ENCODE measurements around the gene SLC25A48. TPM values are rescaled to one million over a fixed set of nuclear protein-coding genes. Genes with fewer than 3 reads are reported as not detected.

SLC25A48 gene, protein sequence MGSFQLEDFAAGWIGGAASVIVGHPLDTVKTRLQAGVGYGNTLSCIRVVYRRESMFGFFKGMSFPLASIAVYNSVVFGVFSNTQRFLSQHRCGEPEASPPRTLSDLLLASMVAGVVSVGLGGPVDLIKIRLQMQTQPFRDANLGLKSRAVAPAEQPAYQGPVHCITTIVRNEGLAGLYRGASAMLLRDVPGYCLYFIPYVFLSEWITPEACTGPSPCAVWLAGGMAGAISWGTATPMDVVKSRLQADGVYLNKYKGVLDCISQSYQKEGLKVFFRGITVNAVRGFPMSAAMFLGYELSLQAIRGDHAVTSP
- 0.28 and 0.59 TPM in 2 replicates for polyA plus RNA-seq (2013)

GRCh38 chr5:135834639-135835529 is at the start of gene SLC25A48:
Gene SLC25A48, plus strand, starts transcription at chr5:135834663. Its CDS starts 185 bp downstream, at chr5:135834848.
- no peak within 1 kb of the TSS for H3K23ac ChIP-seq (ENCODE audit: low read length)
- no peaks in the 10 kb centered on the region for H3K36me3 ChIP-seq (ENCODE audit: control insufficient read depth in 1 of 2, insufficient read depth in 2 of 2, low read length in 2 of 2)
- H3K27me3 ChIP-seq (ENCODE audit: insufficient read depth, low read length): peaks cover 16% of the 10 kb centered on the region
- peak within 1 kb of the TSS; percentile 37 for H3K9ac ChIP-seq (ENCODE audit: low read length)
- peaks cover 6% of the 10 kb centered on the region for H3K9me3 ChIP-seq (ENCODE audit: insufficient read depth, low read depth, low read length)
- H4K12ac ChIP-seq (ENCODE audit: low read depth, low read length): no peak within 1 kb of the TSS
- H3K27ac ChIP-seq (ENCODE audit: low read depth, low read length): no peak within 1 kb of the TSS
- H3K79me2 ChIP-seq (ENCODE audit: control insufficient read depth, insufficient read depth, low read length, poor library complexity): no peaks in the 10 kb centered on the region
- H2BK120ac ChIP-seq (ENCODE audit: insufficient read depth, low read length, poor library complexity): no peak within 1 kb of the TSS
- no peak within 1 kb of the TSS for H4K8ac ChIP-seq (ENCODE audit: low read depth, low read length)
- H3K14ac ChIP-seq (ENCODE audit: low read length): no peak within 1 kb of the TSS
- no peak within 1 kb of the TSS for H4K91ac ChIP-seq (ENCODE audit: low read depth, low read length)
- no CpG with 5 or more reads among the region's 68 CpGs for WGBS (ENCODE audit: extremely low coverage, insufficient coverage, insufficient read length)
- H2BK12ac ChIP-seq (ENCODE audit: low read length): no peak within 1 kb of the TSS
- peaks cover 0 to 5% of the 10 kb centered on the region in 2 experiments for H3K4me1 ChIP-seq (ENCODE audit: control insufficient read depth in 1 of 2, insufficient read depth in 2 of 2, low read length in 2 of 2)
- H2AK5ac ChIP-seq (ENCODE audit: low read length): no peak within 1 kb of the TSS
- peak within 1 kb of the TSS; percentile 52 for H3K4me3 ChIP-seq (ENCODE audit: low read depth, low read length)
- no peak within 1 kb of the TSS for H2BK5ac ChIP-seq (ENCODE audit: low read depth, low read length, poor library complexity)
- H3K18ac ChIP-seq (ENCODE audit: low read length): no peak within 1 kb of the TSS
- H2AFZ ChIP-seq (ENCODE audit: insufficient read depth, low read length, poor library complexity): no peak within 1 kb of the TSS
- no peak within 1 kb of the TSS for H3K4ac ChIP-seq (ENCODE audit: low read depth, low read length)
- no peaks in the 10 kb centered on the region for H3K79me1 ChIP-seq (ENCODE audit: low read length)
- H3K4me2 ChIP-seq (ENCODE audit: low read length): peak within 1 kb of the TSS; percentile 94
- peak in 1 of 2 donors; percentile 63 for DNase-seq

- Histone ChIP-seq H3K79me2 (ENCODE audit: control insufficient read depth, insufficient read depth, low read length, poor library complexity) (no peaks in the 10 kb centered on the region), H2AK5ac (ENCODE audit: low read length) (no peak overlapping the region), H3K9me3 (ENCODE audit: insufficient read depth, low read depth, low read length) (no peaks in the 10 kb centered on the region), H3K9ac (ENCODE audit: low read length) (no peak overlapping the region), H2AFZ (ENCODE audit: insufficient read depth, low read length, poor library complexity) (no peak overlapping the region), H3K14ac (ENCODE audit: low read length) (no peak overlapping the region), H2BK5ac (ENCODE audit: low read depth, low read length, poor library complexity) (no peak overlapping the region), H3K4me2 (ENCODE audit: low read length) (no peak overlapping the region), H3K27me3 (ENCODE audit: insufficient read depth, low read length) (no peaks in the 10 kb centered on the region), H3K18ac (ENCODE audit: low read length) (no peak overlapping the region), H4K8ac (ENCODE audit: low read depth, low read length) (no peak overlapping the region), H4K91ac (ENCODE audit: low read depth, low read length) (no peak overlapping the region), H3K23ac (ENCODE audit: low read length) (no peak overlapping the region), H2BK120ac (ENCODE audit: insufficient read depth, low read length, poor library complexity) (no peak overlapping the region), H3K27ac (ENCODE audit: low read depth, low read length) (no peak overlapping the region), H3K79me1 (ENCODE audit: low read length) (no peaks in the 10 kb centered on the region), H3K36me3 (ENCODE audit: control insufficient read depth in 1 of 2, insufficient read depth in 2 of 2, low read length in 2 of 2) (no peaks in the 10 kb centered on the region), H2BK12ac (ENCODE audit: low read length) (no peak overlapping the region), H4K12ac (ENCODE audit: low read depth, low read length) (no peak overlapping the region), H3K4me3 (ENCODE audit: low read depth, low read length) (no peak overlapping the region), H3K4ac (ENCODE audit: low read depth, low read length) (no peak overlapping the region), H3K4me1 (ENCODE audit: control insufficient read depth in 1 of 2, insufficient read depth in 2 of 2, low read length in 2 of 2) (no peaks in the 10 kb centered on the region)
- WGBS (ENCODE audit: extremely low coverage, insufficient coverage, insufficient read length): no CpG with 5 or more reads among the region's 10 CpGs
- no peak for DNase-seq
Measured at GRCh38 chr5:135800656-135801055, 33.8 kb upstream of the SLC25A48 start.

GRCh38 chr5:135810188-135810943 is 24.1 kb upstream of the SLC25A48 start:
- Histone ChIP-seq H3K27me3 (ENCODE audit: insufficient read depth, low read length) (no peaks in the 10 kb centered on the region), H3K9me3 (ENCODE audit: insufficient read depth, low read depth, low read length) (no peaks in the 10 kb centered on the region), H3K79me1 (ENCODE audit: low read length) (no peaks in the 10 kb centered on the region), H3K79me2 (ENCODE audit: control insufficient read depth, insufficient read depth, low read length, poor library complexity) (no peaks in the 10 kb centered on the region), H2AK5ac (ENCODE audit: low read length) (no peak overlapping the region), H2BK12ac (ENCODE audit: low read length) (no peak overlapping the region), H3K14ac (ENCODE audit: low read length) (no peak overlapping the region), H4K91ac (ENCODE audit: low read depth, low read length) (no peak overlapping the region), H2BK5ac (ENCODE audit: low read depth, low read length, poor library complexity) (no peak overlapping the region), H4K12ac (ENCODE audit: low read depth, low read length) (no peak overlapping the region), H2BK120ac (ENCODE audit: insufficient read depth, low read length, poor library complexity) (no peak overlapping the region), H3K36me3 (ENCODE audit: control insufficient read depth in 1 of 2, insufficient read depth in 2 of 2, low read length in 2 of 2) (no peaks in the 10 kb centered on the region), H2AFZ (ENCODE audit: insufficient read depth, low read length, poor library complexity) (no peak overlapping the region), H3K4me1 (ENCODE audit: control insufficient read depth in 1 of 2, insufficient read depth in 2 of 2, low read length in 2 of 2) (peaks cover 2 to 4% of the 10 kb centered on the region in 2 experiments), H4K8ac (ENCODE audit: low read depth, low read length) (no peak overlapping the region), H3K4me3 (ENCODE audit: low read depth, low read length) (no peak overlapping the region), H3K23ac (ENCODE audit: low read length) (no peak overlapping the region), H3K4ac (ENCODE audit: low read depth, low read length) (no peak overlapping the region), H3K18ac (ENCODE audit: low read length) (no peak overlapping the region), H3K27ac (ENCODE audit: low read depth, low read length) (no peak overlapping the region), H3K9ac (ENCODE audit: low read length) (no peak overlapping the region), H3K4me2 (ENCODE audit: low read length) (no peak overlapping the region)
- no CpG with 5 or more reads among the region's 7 CpGs for WGBS (ENCODE audit: extremely low coverage, insufficient coverage, insufficient read length)
- no peak for DNase-seq

DNA sequence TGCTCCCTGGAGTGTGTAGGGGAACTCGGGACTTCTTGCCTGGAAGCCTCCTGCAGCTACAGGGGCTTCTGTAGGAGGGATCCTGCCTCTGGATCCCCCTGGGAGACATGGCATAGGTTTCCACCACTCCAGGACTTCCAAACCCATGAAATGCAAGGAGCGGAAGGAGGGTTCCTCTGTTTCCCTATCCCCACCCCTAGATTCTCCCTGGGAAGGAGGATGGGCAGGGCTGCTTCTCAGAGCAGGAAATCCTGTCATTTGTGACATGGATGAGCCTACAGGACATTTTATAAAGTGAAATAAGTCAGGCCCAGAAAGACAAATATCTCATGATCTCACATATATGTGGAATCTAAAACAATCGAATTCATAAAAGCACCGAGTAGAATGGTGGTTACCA is 23.5 kb upstream of the SLC25A48 start:
- Histone ChIP-seq H3K79me1 (ENCODE audit: low read length) (no peaks in the 10 kb centered on the region), H3K18ac (ENCODE audit: low read length) (no peak overlapping the region), H2AK5ac (ENCODE audit: low read length) (no peak overlapping the region), H3K36me3 (ENCODE audit: control insufficient read depth in 1 of 2, insufficient read depth in 2 of 2, low read length in 2 of 2) (no peaks in the 10 kb centered on the region), H3K4me2 (ENCODE audit: low read length) (no peak overlapping the region), H3K14ac (ENCODE audit: low read length) (no peak overlapping the region), H3K4ac (ENCODE audit: low read depth, low read length) (no peak overlapping the region), H2BK5ac (ENCODE audit: low read depth, low read length, poor library complexity) (no peak overlapping the region), H4K8ac (ENCODE audit: low read depth, low read length) (no peak overlapping the region), H4K91ac (ENCODE audit: low read depth, low read length) (no peak overlapping the region), H2AFZ (ENCODE audit: insufficient read depth, low read length, poor library complexity) (no peak overlapping the region), H3K79me2 (ENCODE audit: control insufficient read depth, insufficient read depth, low read length, poor library complexity) (no peaks in the 10 kb centered on the region), H3K23ac (ENCODE audit: low read length) (no peak overlapping the region), H3K9ac (ENCODE audit: low read length) (no peak overlapping the region), H2BK12ac (ENCODE audit: low read length) (no peak overlapping the region), H2BK120ac (ENCODE audit: insufficient read depth, low read length, poor library complexity) (no peak overlapping the region), H3K4me3 (ENCODE audit: low read depth, low read length) (no peak overlapping the region), H3K9me3 (ENCODE audit: insufficient read depth, low read depth, low read length) (no peaks in the 10 kb centered on the region), H4K12ac (ENCODE audit: low read depth, low read length) (no peak overlapping the region), H3K27me3 (ENCODE audit: insufficient read depth, low read length) (no peaks in the 10 kb centered on the region), H3K4me1 (ENCODE audit: control insufficient read depth in 1 of 2, insufficient read depth in 2 of 2, low read length in 2 of 2) (peaks cover 2 to 4% of the 10 kb centered on the region in 2 experiments), H3K27ac (ENCODE audit: low read depth, low read length) (no peak overlapping the region)
- no CpG with 5 or more reads among the region's 4 CpGs for WGBS (ENCODE audit: extremely low coverage, insufficient coverage, insufficient read length)
- DNase-seq: no peak
